Measurements from ENCODE around the gene CCDC192. TPM values are rescaled to one million over a fixed set of nuclear protein-coding genes. Genes with fewer than 3 reads are reported as not detected.
A peak's percentile ranks its signal among the peaks of the same experiment; 100 is the strongest.

CCDC192 gene
- total RNA-seq, 1 donor from 2014 or later = 0.31 TPM

DNA sequence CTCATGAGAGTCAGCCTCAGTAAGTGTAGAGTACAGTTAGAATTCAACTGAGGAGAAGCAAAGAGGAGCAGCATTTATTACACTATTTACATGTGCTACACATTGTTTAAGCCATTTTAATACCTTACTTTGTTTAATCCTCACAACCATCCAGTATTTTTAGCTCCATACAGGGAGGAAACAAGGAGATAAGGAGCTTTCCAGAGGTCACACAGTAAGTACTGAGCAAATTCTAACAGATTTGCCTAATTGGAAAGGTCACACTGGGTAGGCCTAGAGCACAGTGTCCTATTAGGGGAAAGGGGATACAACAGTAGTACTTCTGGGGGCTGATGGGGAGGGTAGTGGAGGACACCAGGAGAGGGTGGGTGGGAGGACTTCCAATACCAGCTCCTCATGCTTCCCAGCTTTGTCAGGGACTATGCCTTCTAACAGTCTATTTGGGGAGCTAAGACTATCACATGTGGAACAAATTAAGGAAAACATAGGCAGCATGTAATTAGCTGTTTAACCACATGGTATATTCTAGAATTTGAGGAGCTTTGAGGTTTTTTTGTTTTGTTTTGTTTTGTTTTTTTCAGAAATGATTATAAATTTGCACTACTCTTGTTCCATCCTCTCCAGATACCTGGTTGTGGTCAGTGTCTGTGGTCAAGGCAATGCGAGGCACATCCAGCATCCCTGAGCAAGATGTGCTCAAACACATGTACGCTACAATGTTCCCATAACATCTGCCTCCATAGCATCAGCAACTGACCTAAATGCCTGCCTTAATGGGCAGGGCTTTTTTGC lies 284.4 kb downstream of the CCDC192 start:
- DNase-seq = no peak

DNA sequence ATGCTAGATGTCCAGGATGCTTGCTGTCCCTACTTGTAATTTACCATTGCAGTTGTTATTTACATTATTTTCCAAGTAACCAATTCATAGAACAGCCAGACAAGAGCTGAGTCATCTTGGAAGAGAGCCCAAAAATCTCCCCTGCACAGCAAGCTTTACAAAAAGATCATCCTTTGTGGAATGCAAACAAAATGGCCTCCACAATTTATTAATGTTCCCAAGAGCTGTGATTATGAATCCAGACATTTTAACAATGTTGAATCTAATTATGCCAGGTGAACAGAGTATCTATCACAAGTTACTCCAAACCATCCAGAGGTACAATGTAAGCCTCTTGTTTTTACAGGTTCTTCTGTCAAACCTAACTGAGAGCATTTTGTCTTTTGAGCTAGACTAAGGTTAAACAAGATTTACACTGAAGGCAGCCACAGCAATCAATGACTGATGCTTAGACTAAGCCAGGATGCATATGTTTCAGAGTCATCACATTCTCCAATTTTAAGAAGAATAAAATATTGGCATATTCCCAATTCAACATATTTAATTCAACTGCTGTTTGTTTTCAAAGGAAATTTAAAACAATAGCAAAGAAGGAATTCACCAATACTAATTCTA lies 285.1 kb downstream of the CCDC192 start:
- DNase-seq = peak; percentile 78

Other genes starting within 250 kb of the CCDC192 start
- gene PRRC1, start 185.8 kb upstream of the CCDC192 start, total RNA-seq = 56.9 TPM
- 4.6 TPM for gene CTXN3, start 54.3 kb upstream of the CCDC192 start, total RNA-seq